NCI-H1417 treated with DMSO at 0.1 percent for 48 hours (cell line): ENCODE measurements around the gene KIRREL3.
"Not testable (repeated sequence)": the region's sequence is repeated elsewhere in the genome, so short reads cannot be mapped to it uniquely, and the experiment has no call there.

ENCODE experiments used
- DNase-seq: peaks from one replicate; lab custom pipeline; 2025; lab: John Stamatoyannopoulos, UW

Gene KIRREL3

GRCh38 chr11:126400019-126400418 lies 600.6 kb downstream of the KIRREL3 start:
- no peak for DNase-seq

DNA sequence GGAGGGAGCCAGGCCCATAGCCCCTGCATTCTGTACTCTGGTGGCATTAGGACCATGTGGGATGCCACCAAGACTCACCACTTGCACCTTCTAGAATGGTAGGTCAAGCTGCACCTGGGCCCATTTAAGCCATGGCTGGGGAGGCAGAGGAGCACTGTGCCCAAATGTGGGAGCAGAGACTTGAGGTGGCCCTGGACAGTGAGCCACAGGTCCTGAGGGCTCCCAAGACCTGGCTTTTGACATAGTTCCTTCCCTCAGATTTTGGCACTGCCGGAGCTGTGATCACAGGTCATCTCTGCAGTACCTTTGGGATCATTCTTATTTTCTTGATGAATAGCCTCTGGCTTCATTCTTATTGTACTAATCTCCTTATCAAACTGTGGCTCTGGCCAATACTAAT lies 601.8 kb downstream of the KIRREL3 start:
- no peak for DNase-seq

GRCh38 chr11:126398296-126398695 lies 602.3 kb downstream of the KIRREL3 start:
- no peak for DNase-seq

DNA sequence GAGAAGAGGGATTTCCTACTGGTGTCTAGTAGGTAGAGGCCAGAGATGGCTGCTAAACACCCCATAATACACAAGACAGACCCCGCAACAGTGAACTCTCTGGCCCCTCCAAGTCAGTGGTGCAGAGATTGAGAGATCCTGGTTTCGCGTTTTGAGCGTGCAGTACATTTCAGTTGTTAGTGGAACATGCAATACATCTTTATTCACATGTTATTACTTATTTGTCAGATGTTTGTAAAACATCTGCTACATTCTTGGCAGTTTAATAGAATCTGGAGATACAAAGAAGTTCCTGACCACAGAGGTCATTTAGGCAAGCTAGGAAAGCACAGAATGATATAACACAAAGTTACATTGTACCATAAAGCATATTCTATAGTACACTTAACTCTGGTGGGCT lies 603.6 kb downstream of the KIRREL3 start:
- no peak for DNase-seq

DNA sequence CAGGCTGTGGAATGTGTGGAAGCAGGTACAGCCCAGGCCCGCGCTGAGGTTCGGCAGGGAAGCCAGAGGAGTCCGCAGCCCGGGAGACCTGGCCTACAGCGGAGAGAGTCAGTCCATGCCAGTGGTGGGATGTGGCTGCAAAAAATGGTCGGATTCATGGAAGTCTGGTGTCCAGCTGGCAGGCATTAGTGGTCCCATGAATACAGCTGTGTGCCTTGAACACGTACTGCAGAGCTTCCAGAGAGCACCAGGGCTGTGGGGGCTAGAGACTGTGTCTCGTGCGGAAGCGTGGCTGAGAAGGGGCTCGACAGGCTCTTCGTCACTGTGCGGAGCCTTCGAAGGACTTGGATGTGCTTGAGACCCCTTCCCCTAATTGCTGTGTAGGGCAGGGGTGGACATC lies 604.3 kb downstream of the KIRREL3 start:
- DNase-seq, result not testable (repeated sequence)

- DNase-seq, result not testable (repeated sequence)
Measured at GRCh38 chr11:126395784-126396183, 604.8 kb downstream of the KIRREL3 start.

DNA sequence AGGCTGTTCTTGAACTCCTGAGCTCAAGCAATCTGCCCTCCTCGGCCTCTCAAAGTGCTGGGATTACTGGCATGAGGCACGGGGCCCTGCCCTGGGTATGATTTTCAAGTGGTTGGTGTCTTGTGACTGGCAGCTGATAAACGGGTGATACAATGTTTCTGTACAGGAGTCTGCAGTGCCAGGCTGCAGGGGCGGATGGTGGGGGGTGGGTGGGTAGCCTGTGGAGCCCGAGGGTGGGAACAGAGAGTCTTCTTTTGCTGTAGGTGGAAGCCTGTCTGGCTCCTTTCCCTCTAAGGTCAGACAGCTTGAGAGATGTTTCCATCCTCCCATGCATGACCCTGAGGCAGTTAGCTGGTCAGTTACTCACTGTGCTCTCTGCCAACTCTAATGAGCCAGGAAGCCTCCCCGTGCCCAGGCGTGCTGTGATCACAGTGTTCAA lies 605.9 kb downstream of the KIRREL3 start:
- DNase-seq, result not testable (repeated sequence)

DNA sequence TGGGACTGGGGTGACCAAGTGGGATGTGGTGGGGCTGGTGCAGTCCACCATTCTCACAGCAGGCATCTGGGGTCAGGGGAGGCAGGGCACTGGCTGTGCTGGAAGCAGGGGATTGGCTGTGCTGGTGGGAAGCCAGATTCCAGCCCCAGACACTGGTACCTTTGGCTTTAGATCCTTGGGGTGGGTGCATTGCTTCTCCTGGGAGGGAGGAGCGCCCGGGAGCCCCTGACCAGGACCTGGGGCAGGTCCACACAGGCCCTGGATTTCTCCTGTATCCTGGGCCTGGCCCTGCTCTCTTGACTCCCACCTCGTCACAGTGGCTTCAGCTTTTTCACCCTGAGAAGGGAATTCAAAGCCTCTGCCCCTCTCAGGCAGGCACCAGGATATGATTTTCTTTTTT lies 606.5 kb downstream of the KIRREL3 start:
- DNase-seq, result no peak

GRCh38 chr11:126393143-126393542 lies 607.4 kb downstream of the KIRREL3 start:
- no peak for DNase-seq

DNA sequence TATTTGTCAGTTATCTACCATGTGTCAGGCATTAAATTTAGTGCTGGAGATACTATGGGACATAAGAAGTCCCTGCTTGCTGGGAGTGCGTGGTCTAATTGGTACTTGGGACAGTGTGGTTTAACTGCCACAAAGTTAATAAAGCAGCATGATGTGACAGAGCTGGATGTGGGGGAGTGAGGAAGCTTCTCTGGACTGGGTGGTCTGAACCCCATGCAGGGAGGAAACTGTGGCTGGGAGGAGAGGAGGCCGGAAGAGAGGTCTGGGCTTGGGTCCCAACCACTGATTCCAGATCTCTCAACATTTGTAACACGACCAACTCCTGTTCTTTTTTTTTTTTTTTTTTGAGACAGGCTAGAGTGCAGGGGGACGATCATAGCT lies 607.9 kb downstream of the KIRREL3 start:
- no peak for DNase-seq

DNA sequence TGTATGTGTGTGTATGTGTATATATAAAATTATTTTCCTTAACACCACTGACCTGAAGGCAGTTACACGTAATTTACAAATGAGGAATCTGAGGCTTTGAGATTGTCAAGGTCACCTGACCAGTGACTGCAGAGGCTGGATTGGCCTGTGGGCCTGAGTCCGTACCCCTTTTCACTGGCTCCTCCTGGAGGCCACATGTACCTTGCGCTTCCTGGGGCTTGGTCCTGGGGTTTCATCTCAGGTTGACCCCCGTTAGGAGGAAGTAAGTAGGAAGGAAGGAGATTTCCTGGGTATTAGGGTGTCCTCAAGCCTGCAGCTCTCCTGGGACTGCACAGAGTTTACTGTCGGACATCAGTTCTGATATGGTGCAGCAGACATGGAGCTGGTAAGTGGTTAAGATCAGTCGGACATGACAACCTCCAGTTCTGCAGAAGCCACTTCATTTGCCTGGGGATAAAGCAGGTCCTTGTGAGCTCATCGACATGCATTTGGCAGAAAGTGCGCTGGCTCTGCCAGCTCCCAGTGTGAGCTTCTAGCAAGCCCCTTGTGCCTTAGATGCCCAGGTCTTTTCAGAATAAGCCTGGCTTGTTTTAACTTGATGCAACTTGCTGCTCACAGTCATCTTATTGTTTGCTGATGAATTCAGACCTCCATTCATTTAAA lies 608.5 kb downstream of the KIRREL3 start:
- DNase-seq, result no peak

DNA sequence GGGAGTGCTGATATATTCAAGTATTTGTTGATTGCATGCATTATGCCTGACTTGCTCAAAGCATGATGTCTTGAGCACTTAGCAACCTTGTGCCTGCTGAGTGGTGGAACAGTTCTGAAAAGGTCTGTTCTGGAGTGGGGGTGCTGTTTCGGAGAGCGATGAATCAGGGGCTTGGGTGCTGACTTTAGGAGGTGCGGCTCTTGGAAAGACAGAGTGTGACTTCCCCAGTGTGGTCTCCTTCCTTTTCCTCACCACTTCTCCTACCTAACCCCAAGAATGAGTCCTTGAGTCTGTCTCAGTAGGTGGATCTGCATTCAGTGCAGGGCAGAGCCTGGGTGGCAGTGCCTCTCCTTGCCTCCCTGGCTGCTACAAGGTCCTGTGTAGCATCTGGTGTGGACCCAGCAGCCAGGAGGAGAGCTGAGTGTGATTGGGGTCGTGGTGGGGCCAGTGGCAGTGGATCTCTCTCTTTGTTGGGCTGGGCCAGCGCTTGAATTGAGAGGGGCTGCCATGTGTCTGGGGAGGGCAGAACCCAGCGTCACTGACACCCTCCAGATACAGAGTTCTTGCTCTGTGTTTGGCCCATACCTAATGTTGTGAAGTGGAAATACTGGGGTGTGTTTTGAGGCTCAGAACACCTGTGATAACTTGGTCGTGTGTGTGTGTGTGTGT lies 609.1 kb downstream of the KIRREL3 start:
- no peak for DNase-seq

- no peak for DNase-seq
Measured at GRCh38 chr11:126390272-126390867, 610.2 kb downstream of the KIRREL3 start.

DNA sequence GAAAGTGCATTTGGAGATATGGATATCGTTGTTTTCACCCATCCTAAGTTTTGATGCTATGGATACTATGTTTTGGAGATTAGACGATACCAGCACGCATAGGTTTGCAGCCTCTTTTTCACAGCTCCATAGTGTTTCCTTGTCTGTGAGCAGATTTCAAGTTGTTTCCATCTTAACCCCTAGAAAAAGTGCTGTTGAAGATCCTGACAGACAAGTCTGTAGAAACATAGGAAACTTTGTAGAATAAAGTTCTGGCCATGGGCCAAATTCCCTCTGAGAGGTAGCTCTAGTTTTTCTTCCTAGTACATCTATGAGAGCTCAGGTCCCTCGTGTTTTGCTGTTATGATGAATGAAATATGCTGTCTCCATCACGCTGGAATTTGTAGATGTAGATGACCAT lies 612.7 kb downstream of the KIRREL3 start:
- DNase-seq, result no peak

DNA sequence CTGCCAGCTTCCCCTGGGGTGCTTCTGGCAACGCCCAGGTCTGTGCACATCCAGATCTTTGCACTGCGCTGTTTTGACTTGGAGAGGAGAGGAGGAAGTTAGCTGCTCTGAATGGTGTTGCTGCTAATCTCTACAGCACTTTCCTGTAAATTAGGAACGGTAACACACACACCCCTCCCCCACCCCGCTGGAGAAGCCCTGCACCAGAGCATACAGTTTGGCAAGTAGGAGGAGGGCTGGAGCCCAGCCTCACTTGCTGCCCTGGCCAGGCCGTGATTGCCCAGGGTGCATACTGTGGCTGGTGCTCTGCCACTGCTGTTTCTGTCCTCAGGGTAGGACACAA lies 613.9 kb downstream of the KIRREL3 start:
- peak; percentile 34 for DNase-seq

GRCh38 chr11:126385991-126386728 lies 614.4 kb downstream of the KIRREL3 start:
- no peak for DNase-seq

GRCh38 chr11:126384449-126385070 lies 616.0 kb downstream of the KIRREL3 start:
- DNase-seq, result no peak

- DNase-seq, result no peak
Measured at GRCh38 chr11:126383339-126384335, 616.9 kb downstream of the KIRREL3 start.

GRCh38 chr11:126382641-126383040 lies 617.9 kb downstream of the KIRREL3 start:
- DNase-seq, result not testable (repeated sequence)

DNA sequence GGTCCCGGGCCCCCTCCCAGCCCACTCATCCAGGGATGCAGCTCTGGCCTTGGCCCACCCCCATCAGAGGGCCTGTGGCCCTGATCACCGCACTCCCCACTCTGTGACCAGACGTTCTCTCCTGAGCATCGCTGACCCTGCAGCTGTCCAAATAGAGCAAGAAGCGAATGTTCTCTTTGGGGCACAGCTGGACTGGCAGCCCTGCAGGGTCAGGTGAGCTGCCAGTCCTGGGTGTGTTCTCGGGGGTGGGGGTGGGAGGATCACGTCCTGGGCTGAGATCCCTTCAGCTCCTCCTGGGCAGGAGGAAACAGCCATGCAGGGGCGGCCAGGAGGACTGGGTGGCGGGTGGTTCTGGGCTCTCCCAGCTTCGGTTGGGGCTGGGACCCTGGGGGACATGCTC lies 618.6 kb downstream of the KIRREL3 start:
- not testable (repeated sequence) for DNase-seq

DNA sequence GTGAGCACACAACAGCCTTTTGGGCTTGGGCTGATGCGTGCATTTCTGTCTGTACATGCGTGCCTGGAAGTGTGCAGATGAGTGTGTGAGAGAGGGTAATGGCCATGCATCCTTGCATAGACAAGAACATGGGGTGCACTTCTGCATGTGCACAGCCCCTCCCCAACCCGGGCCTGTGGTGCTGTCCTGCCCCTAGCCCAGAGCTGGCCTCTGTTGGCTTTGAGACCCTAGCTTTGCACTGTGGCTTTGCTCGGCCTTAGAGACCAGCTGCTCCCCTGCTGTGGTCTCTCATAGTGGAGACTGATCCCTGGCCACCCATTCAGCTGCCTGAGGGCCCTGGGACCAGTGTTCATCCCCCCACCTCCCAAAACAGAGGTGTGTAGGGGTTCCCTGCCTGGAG lies 619.7 kb downstream of the KIRREL3 start:
- no peak for DNase-seq
